ENCODE measurements around the gene AKAP13. TPM values are rescaled to one million over a fixed set of nuclear protein-coding genes. Genes with fewer than 3 reads are reported as not detected.
A peak's percentile ranks its signal among the peaks of the same experiment; 100 is the strongest.
"Not testable (repeated sequence)": the region's sequence is repeated elsewhere in the genome, so short reads cannot be mapped to it uniquely, and the experiment has no call there.

Gene AKAP13
- polyA plus RNA-seq, 3 donors, result 82.8 to 94.8 (median 88.1) TPM

DNA sequence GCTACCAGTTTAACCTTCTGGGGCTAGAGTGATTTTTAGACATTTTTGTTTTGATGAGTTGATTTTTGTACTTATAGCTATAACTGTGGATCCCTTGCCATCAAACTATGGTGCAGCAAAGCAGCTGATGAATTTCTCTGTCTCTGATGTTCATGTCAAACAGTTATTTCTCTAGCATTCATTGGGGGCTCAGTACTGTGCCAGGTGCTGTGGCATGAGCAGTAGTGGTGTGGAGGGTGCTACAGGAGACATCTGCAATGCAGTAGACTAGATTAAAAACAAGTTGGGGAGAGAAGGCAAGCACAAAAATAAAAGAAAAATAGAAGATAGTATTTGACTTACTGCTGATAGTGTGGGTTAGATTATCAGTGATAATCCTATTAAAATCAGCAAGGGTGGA is 95.3 kb downstream of the AKAP13 start:
- DNase-seq, result no peak

DNA sequence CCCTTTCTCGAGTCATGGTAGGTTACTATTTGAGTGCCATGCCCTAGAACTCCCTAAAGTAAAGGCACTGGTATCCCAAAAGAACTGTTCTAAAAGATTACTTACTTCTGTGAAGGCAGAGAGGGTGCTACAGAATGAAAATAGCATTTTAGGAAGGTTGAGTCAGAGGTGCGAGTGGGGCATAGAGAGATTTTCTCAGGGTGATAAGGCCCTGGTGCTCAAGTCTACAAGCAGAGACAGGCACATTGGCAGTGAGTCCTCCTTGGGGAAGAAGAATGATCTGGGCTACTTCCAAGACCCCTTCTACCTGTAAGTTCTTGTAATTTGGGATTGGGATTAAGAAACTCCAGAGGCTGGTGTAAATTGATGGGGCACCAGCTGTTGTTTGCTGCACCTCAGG is 96.7 kb downstream of the AKAP13 start:
- DNase-seq, result no peak

DNA sequence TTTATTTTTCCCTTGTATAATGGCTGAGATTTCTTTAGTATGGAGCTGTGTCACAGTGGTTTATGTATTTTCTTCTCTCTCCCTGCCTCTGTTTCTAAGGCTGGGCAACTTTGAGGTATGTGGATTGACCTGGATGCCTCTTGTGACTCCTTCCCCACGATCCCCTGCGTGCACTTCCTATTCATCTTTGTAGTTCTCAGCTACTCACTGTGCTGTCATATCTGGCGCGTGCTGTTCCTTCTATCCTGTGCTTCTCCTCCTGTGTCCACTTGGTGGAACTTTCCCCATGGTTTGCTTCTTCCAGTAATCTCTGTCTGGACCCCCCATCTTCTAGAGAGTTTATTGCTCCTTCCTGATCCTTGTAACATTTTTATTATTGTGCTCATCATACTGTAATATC is 97.3 kb downstream of the AKAP13 start:
- no peak for DNase-seq

DNA sequence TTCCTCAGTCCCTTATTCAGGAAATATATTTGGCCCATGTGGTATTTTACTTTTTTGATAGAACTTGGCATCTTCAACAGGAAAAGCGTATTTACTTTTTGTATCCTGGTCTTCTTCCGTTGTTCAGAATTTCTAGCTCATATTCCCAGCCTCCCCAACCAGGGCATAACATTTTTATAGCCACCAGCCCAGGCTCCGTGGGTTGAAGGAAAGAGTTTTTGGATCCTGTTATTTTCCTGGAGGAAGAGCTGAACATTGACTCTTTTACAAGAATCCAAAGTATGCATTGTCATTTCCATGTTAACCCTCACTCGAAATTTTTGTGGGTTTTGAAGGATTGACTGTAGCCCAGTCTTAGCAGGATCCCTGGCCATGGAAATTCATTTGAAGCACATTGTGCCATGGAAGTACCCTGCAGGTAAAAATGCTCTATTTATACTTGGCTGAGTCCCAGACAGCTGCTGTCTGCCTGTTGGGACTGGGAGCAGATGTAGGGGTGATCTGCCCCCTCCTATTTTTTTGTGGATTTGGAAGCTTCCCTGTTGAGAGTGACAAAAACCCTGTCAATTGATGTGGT is 98.8 kb downstream of the AKAP13 start:
- DNase-seq, result no peak

DNA sequence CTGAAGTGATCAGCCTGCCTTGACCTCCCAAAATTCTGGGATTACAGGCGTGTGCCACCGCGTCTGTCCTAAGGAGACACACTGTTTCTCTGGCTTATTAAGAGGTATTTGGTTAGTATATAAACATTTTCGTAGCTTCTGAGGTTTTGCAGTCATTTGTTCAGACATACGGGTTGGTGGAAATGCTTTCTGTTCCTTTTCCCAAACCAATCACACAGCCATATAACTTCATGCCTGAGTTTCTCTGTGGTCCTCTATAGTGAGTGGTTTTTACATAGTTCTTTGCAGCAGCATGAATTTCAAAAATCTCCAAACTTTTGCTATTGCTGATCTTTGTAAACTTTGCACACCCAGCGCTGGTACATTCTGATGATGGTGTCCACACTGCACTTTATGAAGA is 100.5 kb downstream of the AKAP13 start:
- no peak for DNase-seq

DNA sequence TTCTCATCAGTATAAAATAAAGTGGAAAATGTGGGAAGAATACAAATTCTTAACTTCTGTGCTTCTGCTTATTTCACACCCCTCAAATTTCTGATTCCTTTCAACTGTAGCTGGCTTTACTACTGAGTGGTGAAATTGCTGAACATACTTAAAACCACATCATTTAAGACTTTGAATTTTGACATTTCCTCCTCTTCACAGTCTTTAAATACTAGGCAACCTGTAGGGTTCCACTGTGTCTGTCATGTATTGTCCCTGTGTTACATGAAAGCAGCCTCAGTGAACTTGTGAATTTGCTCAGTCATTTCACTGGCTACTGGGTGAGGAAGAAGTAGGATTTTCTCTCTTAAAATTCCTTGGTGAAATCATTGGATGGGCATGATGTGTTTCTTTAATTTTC is 101.1 kb downstream of the AKAP13 start:
- not testable (repeated sequence) for DNase-seq

DNA sequence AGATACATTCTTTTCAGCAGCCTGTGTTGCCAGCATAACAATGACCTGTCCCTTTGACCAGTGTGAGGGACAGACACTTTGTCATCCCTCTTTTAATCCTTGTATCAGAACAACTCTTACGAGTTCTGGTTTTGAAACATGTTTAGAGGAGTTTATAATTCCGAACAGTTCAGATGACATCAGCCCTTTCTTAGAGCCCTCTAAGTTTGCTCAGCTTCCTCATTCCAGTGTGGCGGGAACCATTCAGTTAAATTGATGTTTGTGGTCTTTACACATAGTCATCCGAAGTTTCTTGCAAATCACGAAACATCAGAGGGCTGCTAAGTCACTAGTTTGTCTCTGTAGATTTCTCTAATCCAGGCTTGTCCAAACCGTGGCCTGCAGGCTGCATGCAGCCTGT is 102.5 kb downstream of the AKAP13 start:
- DNase-seq, result no peak

DNA sequence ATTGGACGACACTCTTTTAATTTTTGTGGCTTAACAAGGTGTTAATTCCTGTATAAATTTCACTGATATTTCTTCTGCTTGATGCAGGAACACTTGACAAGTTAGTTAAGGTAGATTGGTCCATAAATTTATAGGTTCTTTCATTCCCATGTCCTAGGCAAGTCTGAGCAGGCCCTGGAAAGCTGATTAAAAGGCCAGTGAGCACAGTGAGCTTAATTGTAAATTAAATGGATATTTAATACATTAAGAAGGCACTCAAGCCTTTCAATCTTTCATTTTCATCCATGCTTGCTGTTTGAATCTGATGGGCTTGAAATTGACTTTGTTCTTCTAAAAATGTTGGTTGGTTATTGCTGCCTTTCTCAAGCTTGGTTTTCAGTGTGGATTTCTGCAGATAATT is 103.6 kb downstream of the AKAP13 start:
- DNase-seq, result not testable (repeated sequence)

DNA sequence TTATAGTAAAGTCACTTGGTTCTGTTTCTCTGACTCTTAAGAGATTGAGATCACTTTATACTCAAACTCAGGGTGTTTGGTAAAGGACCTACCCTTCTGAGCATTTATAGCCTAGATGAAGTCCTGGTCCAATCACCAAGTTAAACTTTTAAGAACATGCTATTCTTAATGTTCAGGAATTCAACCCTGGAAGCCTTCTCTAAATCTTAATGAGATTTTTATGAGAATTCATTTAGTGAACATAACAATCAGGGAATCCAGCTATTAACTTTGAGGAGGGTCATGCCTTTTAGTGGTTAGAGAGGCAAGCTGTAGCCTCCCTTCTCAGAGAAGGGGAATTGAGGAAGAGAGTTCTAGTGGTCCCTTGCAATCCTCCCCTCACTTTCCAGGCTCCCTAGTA is 104.5 kb downstream of the AKAP13 start:
- DNase-seq, result not testable (repeated sequence)

DNA sequence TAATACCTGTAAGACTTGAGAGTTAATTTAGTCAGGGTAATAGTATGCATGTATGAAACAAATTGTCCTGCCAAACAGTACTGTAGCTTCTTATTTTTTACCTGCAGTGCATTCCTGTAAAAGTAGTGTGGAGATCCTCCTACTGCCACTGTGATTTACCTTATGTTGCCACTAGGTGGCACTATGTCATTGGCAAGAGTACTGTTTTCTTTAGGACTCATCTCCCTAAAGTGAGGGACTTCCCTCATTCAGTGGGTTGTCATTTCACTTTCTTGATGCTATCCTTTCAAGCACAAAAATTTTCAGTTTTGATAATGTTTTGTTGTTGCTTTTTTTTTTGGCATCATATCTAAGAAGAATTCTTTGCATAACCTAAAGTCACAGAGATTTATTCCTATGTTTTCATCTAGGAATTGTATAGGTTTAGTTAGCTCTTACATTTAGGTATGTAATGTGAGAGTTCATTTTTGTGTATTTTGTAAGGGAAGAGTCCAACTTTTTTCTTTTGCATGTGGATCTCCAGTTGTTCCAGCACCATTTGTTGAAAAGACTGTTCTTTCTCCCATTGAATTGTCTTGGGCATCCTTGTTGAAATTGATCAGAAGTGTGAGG is 105.7 kb downstream of the AKAP13 start:
- peak; percentile 85 for DNase-seq

DNA sequence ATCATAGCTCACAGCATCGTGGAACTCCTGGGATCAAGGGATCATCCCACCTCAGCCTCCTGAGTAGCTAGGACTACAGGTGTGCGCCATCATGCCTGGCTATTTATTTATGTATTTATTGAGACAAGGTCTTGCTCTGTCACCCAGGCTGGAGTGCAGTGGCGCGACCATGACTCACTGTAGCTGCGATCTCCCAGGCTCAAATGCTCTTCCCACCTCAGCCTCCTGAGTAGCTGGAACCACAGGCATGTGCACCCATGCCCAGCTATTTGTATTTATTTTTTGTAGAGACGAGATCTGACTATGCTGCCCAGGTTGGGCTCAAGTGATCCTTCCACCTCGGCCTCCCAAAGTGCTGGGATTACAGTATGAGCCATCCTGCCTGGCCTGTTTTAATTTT is 107.4 kb downstream of the AKAP13 start:
- DNase-seq, result not testable (repeated sequence)

DNA sequence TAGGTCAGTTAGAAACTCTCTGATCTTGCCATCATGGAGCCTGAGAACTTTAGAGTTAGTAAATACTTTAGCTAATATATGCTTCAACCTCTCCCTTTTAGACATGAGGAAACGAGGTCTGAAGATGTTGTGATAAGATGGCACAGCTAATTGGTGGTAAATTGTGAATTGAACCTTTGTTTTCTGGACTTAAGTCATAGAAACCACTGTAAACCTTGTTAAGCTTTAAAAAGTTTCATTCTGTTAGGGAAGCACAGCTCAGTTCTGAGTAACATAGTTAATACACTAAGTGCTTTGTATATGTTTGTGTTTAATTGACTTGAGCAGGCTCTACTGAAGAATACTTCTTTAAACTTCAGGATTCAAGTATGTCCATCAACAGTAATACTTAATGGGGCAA is 108.6 kb downstream of the AKAP13 start:
- DNase-seq, result no peak

DNA sequence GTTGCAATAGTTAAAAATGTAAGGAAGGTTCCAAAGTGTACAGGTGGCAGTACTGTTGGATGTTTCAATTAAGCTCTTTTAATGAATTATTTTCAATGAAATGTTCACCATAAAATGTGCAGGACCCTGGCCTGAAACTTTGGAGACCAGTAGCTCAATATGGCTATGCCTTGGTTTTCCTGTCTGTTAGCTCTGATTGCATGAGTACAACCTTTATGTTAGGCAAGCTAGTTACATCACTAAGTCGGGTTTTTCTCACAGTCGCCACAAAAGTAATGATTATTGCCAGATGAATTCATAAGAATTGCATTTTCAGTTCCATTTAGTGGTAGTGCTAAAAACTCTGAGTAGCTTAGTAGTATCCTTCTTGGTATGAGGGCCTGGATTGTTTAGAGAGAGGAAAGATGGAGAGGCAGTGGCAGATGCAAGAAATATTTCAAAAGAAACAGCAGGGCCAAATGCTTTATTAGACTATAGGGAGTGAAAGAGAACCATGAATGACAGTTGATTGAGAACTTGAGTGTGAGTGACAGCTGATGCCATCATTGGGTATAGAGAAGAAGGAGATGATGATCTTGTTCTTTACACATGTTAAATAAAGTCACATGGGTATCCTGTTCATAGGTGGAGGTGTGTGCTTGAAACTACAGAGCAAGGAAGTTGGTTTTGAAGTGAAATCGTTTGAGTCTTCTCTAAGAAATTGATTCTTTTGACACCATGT is 109.5 kb downstream of the AKAP13 start:
- no peak for DNase-seq

DNA sequence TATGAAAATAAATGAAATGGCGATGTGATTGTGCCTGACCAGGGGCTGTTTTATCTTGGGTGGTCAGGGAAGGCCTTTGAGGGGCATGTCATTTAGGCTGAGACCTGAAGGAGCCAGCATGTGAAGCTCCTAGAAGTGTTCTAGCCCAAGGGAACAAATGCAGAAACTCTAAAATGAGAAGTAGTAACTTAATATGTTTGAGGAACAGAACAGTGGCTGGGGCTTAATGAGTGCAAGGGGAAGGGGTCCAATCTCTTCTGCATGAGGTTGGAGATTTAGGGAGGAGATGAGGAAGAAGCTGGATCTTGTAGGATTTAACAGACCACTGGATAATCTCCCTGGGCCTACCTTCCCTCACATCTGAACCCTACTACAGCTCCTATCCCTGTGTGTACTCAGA is 110.5 kb downstream of the AKAP13 start:
- no peak for DNase-seq

DNA sequence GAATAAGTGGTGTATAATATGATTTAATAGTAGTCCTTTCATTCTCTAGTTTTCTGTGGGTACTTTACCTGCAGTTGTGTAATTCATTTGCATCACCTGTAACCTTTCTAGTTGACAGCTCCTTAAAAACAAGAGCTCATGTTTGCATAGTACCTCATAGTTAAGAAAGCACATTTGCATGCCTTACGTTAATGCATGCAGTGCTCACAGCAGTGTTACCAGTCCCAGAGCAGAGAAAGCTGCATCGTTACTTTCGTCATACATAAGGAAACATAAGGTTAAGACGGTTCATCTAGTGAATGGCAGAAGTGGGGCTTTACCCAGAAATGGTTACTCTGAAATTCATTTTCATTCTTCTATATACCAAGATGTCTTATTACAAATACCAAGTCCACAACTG is 111.3 kb downstream of the AKAP13 start:
- no peak for DNase-seq

DNA sequence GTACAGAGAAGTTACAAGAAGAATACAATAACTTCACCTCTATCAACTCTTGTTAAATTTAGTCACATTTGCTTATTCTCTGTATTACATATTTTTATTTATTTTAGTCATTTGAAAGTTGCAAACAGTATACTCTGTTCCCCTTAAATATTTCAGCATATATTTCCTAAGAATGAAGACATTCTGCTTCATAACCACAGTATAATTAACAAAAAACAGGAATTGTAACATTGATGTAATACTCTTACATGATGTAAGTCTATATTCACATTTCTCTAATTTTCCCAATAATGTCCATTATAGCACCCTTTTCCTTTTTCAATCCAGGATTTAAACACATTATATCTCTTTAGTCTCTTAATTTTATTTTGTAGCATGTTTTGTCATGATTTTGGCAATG is 112.0 kb downstream of the AKAP13 start:
- DNase-seq, result no peak

DNA sequence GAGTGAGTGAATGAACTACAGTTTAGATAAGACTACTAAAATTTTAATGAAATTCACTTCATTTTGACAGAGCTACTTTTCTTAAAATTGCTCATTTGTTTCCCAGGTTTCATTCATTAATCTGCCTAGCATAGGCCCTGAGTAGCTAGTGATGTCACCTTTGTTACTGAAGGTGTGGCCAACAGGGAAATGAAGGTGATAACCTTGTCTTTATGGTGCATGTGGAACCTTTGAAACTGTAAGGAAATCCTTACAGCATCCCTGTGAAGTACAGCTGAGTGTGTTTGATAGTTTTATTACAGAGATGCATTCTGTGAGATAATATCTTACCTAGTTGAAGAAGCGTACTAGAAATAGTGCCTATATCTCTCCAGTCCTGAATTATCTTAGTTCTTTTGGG is 112.9 kb downstream of the AKAP13 start:
- no peak for DNase-seq

DNA sequence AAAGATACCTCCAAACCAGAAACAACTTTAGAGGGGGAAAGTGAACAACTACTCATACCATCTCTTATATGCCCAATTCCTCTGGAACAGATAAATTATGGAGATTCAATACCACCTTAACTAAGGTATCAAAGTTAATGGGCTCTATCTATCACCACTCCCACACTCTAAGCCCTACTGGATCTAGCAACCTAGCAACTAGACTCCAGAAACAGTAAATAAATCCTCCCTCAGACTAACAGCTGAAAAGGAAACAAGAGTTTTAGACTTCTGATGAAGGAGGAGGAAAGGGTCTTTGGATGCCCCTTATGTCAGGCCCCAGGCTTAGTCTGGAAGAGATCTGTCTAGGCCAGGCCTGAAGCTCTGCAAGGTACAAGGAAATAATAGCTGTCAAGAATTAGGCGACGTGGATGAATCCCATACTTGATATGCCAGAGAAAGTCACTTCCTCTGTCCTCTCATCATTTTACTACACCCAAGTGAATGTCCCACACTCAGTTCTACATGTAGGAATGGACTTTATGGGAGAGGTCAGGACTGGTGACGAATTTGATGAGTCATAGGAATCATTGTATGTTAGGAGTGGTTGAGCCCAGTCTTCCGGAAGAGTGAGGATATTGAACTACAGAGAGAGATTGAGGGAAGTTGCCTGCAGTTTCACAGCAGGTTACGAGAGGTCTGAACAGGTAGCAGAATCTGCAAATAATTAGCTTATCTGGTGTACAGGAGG is 113.8 kb downstream of the AKAP13 start:
- DNase-seq, result peak; percentile 84

DNA sequence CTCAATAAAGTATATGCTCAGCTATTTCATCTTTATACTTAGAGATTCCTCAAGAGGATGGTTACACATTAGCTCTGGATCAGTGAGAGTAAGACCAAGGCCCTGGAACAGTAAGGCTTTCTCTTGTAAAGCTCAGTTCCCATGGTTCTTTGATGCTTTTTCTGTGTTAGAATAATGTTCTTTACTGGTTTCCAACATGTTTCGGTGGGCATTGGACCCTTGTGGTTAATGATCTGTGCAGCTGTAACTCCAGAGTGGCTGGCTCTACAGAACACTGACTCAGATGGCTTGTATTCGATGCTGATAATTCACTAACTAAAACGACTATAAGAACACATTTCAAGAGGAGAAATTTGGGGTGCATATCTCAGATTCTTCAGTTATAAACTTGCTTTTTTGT is 114.7 kb downstream of the AKAP13 start:
- DNase-seq, result peak; percentile 76

DNA sequence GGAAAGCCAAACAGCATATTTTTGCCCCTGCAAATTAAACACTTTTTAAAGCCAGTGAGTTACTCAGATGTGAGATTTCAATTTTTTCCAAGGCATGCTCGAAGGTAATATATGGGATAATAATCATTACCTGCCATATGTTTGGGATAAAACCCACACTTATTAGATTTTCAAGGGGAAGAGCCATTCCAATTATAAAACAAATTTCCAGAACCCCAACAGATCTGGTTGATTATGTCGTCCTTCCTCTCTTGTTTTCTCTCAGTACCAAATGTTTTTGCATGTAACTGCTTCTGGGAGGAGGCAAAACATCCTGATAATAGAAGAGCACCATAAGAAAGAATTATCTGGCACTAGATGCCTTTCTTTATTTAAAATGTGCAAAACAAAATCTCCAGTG is 115.1 kb downstream of the AKAP13 start:
- DNase-seq, result no peak

DNA sequence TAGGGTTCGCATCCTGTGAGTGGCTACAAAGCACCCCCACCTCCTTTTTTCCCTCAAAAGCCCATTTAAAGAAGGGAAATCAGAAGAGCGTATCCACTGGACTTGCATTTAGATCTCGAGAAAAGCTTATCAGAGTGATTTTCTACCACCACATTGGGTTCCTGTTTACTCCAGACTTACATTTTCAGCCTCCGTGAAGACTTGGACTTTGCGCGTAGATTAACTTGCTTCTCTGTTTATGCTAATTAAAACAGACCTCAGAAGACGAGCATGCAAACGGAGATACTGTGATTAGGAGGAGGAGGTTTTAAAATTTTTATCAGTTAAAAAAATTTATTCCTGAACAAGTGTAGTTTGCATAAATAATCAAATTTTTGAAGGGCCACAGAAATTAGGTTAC is 115.7 kb downstream of the AKAP13 start:
- no peak for DNase-seq

DNA sequence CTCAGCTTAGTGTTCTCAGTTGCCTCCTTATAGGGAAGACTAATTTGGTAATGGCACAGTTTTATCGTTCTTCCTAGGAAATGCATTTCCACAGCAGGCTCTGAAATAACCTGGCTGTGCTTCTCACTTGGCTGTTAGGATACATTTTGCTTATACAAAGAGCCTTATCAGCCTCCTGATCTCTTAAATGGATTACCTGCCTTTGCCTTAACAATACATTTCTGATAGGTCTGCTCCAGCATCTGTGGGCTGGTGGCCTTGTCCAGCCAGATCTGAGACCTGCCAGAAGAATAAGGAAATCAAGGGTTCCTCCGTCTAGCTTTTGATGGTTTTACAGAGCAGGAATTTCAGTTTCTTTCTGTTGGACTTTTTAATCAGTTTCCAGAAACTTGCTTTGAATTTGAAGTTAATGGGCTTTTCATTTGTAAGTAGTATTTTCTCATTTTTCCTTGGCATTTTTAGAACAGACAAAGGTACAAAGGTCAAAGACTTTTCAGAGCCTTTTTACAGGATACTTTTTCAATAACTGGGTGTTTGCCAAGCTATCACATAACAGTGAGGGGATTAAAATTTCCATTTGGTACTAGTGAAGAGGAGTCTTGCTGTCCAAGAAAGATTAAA is 116.3 kb downstream of the AKAP13 start:
- no peak for DNase-seq

DNA sequence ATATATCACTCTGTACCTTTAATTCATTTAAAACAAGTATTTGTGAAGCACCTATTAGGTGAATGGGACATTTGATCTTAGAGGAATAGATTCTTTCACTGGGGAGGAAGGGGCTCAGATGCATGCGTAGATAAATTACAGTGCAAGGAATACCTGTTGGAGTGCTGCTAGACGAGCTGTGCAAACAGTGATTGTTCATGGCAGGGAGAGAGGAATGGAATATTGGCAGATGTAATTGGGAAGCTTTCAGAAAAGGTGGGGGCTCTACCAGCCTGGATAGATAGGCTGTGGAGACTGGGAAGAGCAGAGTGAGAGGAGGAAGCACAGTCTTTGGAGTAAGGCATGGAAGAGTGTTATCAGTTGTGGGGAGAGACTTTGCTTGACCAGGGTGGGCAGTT is 116.8 kb downstream of the AKAP13 start:
- no peak for DNase-seq
